ENCODE results near the gene C11orf65.
"Not testable (repeated sequence)": the region's sequence is repeated elsewhere in the genome, so short reads cannot be mapped to it uniquely, and the experiment has no call there.

C11orf65 gene

GRCh38 chr11:108472681-108473080 is 5.4 kb upstream of the C11orf65 start:
- no peak for DNase-seq

GRCh38 chr11:108468478-108468864 is 1.1 kb upstream of the C11orf65 start:
- DNase-seq, result no peak

- no peak for DNase-seq
Observed at GRCh38 chr11:108466405-108466804, 924 bp downstream of the C11orf65 start.

- no peak for DNase-seq
Observed at GRCh38 chr11:108453207-108453835, 14.0 kb downstream of the C11orf65 start.

GRCh38 chr11:108441445-108441844 is 25.9 kb downstream of the C11orf65 start:
- DNase-seq, result not testable (repeated sequence)

- DNase-seq, result no peak
Observed at GRCh38 chr11:108436594-108436993, 30.7 kb downstream of the C11orf65 start.

GRCh38 chr11:108435066-108435465 is 32.3 kb downstream of the C11orf65 start:
- no peak for DNase-seq

- no peak for DNase-seq
Observed at GRCh38 chr11:108432783-108433182, 34.5 kb downstream of the C11orf65 start.

GRCh38 chr11:108431997-108432396 is 35.3 kb downstream of the C11orf65 start:
- no peak for DNase-seq

GRCh38 chr11:108431370-108431769 is 36.0 kb downstream of the C11orf65 start:
- DNase-seq, result no peak

GRCh38 chr11:108417551-108417950 is 49.8 kb downstream of the C11orf65 start:
- peak; percentile 4 for DNase-seq

- DNase-seq, result no peak
Observed at GRCh38 chr11:108414958-108415357, 52.4 kb downstream of the C11orf65 start.

- DNase-seq, result no peak
Observed at GRCh38 chr11:108405706-108406105, 61.6 kb downstream of the C11orf65 start.

GRCh38 chr11:108403052-108403451 is 64.3 kb downstream of the C11orf65 start:
- no peak for DNase-seq

GRCh38 chr11:108402241-108402640 is 65.1 kb downstream of the C11orf65 start:
- no peak for DNase-seq

- DNase-seq, result no peak
Observed at GRCh38 chr11:108398439-108398838, 68.9 kb downstream of the C11orf65 start.

- not testable (repeated sequence) for DNase-seq
Observed at GRCh38 chr11:108396672-108397071, 70.7 kb downstream of the C11orf65 start.

GRCh38 chr11:108394744-108395284 is 72.5 kb downstream of the C11orf65 start:
- no peak for DNase-seq

GRCh38 chr11:108393046-108393445 is 74.3 kb downstream of the C11orf65 start:
- DNase-seq, result no peak

GRCh38 chr11:108392353-108392752 is 75.0 kb downstream of the C11orf65 start:
- no peak for DNase-seq

- DNase-seq, result no peak
Observed at GRCh38 chr11:108388576-108388975, 78.8 kb downstream of the C11orf65 start.

- not testable (repeated sequence) for DNase-seq
Observed at GRCh38 chr11:108373505-108373904, 93.8 kb downstream of the C11orf65 start.

- no peak for DNase-seq
Observed at GRCh38 chr11:108370990-108371389, 96.3 kb downstream of the C11orf65 start.

- DNase-seq, result no peak
Observed at GRCh38 chr11:108370315-108370714, 97.0 kb downstream of the C11orf65 start.

- DNase-seq, result no peak
Observed at GRCh38 chr11:108369064-108369463, 98.3 kb downstream of the C11orf65 start.

Measured in activated CD4-positive, alpha-beta T cell treated with anti-CD3 and anti-CD28 coated beads, Interleukin-2, Interleukin-6, amounts not matched to agents 100 ng/mL and 50 ng/mL, durations not matched to agents 16 hours and 8 hours (primary cell).